Amygdala (tissue), 56 donors: ENCODE results near the gene ALMS1.

Source experiments
- DNase-seq, 56 donors: peaks; one replicate each; lab custom pipeline; 2025; lab: John Stamatoyannopoulos, UW

ALMS1 gene

DNA sequence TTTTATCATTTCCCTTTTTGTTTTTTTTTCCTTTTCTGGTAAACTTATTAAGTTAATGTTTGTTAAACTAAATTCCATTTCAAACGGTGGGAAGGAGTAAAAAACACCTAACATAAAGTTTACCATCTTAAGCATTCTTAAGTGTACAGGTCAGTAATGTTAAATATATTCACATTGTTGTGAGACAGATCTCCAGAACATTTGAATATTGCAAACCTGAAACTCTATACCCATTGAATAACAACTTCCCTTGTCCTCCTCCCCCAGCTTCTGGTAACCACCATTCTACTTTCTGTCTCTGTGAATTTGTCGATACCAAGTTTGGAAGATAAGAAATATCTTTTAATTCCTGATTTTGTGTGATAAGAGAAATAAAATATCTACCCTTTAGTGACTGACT, 268.5 kb downstream of the ALMS1 start:
- no peak for DNase-seq
